Gastrocnemius medialis (tissue), 4 donors: ENCODE measurements around the gene SLCO3A1. TPM values are rescaled to one million over a fixed set of nuclear protein-coding genes. Genes with fewer than 3 reads are reported as not detected.

Source experiments
- ATAC-seq, 2 donors: fragments of 150-250 bp; one replicate each; pipeline ENCODE4 v1.9.1; 2016
- DNase-seq, 2 donors: peaks; one replicate each; pipeline ENCODE4 v3.0.0-alpha.2; 2019
- H3K27ac ChIP-seq, 4 donors: fragments of 200-600 bp; sonication (generic); 1 replicate in 1 of 4; 2 replicates in 3 of 4; pipeline ENCODE4 v1.5.1; 2016 to 2018; ENCODE audit warnings: mild to moderate bottlenecking in 2 of 4, moderate library complexity in 1 of 4
- H3K27me3 ChIP-seq, 3 donors: fragments of 200-600 bp; sonication (generic) in 2 of 3; 1 replicate in 1 of 3; 2 replicates in 2 of 3; pipeline versions ENCODE4 v1.5.1 to v1.6.0; 2016 to 2019; ENCODE audit warnings: mild to moderate bottlenecking in 1 of 3, moderate library complexity in 1 of 3
- H3K36me3 ChIP-seq, 2 donors: fragments of 200-600 bp; sonication (generic) in 1 of 2; one replicate each; pipeline ENCODE4 v1.5.1; 2017 to 2018
- H3K4me1 ChIP-seq, 2 donors: fragments of 200-600 bp; sonication (generic) in 1 of 2; one replicate each; pipeline ENCODE4 v1.5.1; 2016 to 2017; ENCODE audit warnings: mild to moderate bottlenecking in 2 of 2
- H3K4me3 ChIP-seq, 4 donors: fragments of 200-600 bp; sonication (generic) in 3 of 4; 1 replicate in 1 of 4; 2 replicates in 3 of 4; pipeline ENCODE4 v1.5.1; 2016 to 2019; ENCODE audit warnings: mild to moderate bottlenecking in 2 of 4
- H3K9me3 ChIP-seq, 3 donors: fragments of 200-600 bp; sonication (generic) in 2 of 3; 1 replicate in 1 of 3; 2 replicates in 2 of 3; pipeline ENCODE4 v1.5.1; 2016 to 2019
- POLR2A ChIP-seq, 2 donors: fragments of 450-650 bp; IDR thresholded peaks; one replicate each; pipeline ENCODE4 v1.6.1; 2017; ENCODE audit warnings: antibody characterized with exemption in 2 of 2, mild to moderate bottlenecking in 2 of 2, moderate library complexity in 2 of 2
- in situ Hi-C, 4 donors: fragments of 200-750 bp; cut with MboI; loops; one replicate each; pipeline versions ENCODE4 v1.15.0 to v1.8.0; 2017; ENCODE audit warnings: low sequenced_read_pairs in 4 of 4
- intact Hi-C: fragments of 100-400 bp; cut with DNase I; formaldehyde crosslinking; loops from one replicate; pipeline ENCODE4 v1.15.1; 2023; ENCODE audit warnings: low total_unique reads
- total RNA-seq, 4 donors: library from RNA; depleted of rRNA; stranded (reverse); fragments of >200 nt; gene quantifications; one replicate each; pipeline versions ENCODE4 v1.1.0 to v1.2.3, GENCODE V29; 2016
- TF ChIP-seq, protein P1 (sequence below), 5 experiments: fragments of 450-650 bp in 3 of 5; fragments of 200-600 bp in 2 of 5; sonication (generic) in 2 of 5; IDR thresholded peaks in 4 of 5; conservative IDR thresholded peaks in 1 of 5; 1 replicate in 4 of 5; 2 replicates in 1 of 5; pipeline ENCODE4 v1.5.1; 2016 to 2019; ENCODE audit warnings: antibody characterized with exemption in 5 of 5, mild to moderate bottlenecking in 3 of 5, moderate library complexity in 3 of 5

The SLCO3A1 gene
- total RNA-seq, 4 donors from 2014 or later: 1.3 to 3.6 (median 3.0) TPM

DNA sequence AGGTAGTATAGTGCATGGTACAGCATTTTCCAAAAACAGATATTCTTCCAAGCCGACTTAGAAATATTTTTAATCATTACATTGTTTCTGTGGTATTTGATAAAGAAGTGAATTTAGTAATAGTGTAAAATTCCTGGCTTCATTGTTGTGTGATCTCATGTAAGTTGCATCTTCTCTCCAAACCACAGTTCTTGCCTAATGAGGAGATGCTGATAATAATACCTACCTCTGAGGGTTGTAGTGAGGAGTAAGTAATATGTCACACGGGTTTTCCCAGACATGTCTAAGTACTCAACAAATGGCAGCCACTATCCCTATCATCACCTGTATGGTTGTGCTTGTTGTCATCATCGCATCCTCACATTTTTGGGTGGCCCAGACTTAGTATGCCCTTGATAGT is 167.3 kb downstream of the SLCO3A1 start:
- intact Hi-C loops (no loop called here), in situ Hi-C loops (no loop called here)
- no peaks in the 10 kb centered on the region for H3K9me3 ChIP-seq
- H3K27ac ChIP-seq: no peak overlapping the region
- no peaks in the 10 kb centered on the region for H3K27me3 ChIP-seq
- no peaks in the 10 kb centered on the region for H3K4me1 ChIP-seq
- DNase-seq (no peak), ATAC-seq (no peak)
- TF ChIP-seq, protein P1, sequence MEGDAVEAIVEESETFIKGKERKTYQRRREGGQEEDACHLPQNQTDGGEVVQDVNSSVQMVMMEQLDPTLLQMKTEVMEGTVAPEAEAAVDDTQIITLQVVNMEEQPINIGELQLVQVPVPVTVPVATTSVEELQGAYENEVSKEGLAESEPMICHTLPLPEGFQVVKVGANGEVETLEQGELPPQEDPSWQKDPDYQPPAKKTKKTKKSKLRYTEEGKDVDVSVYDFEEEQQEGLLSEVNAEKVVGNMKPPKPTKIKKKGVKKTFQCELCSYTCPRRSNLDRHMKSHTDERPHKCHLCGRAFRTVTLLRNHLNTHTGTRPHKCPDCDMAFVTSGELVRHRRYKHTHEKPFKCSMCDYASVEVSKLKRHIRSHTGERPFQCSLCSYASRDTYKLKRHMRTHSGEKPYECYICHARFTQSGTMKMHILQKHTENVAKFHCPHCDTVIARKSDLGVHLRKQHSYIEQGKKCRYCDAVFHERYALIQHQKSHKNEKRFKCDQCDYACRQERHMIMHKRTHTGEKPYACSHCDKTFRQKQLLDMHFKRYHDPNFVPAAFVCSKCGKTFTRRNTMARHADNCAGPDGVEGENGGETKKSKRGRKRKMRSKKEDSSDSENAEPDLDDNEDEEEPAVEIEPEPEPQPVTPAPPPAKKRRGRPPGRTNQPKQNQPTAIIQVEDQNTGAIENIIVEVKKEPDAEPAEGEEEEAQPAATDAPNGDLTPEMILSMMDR (IDR thresholded peaks at IDR 0.05 in 4 of 5, conservative IDR thresholded peaks at IDR 0.05 in 1 of 5): no peak
- no peak for TF ChIP-seq POLR2A (IDR thresholded peaks at IDR 0.05)
- H3K4me3 ChIP-seq: no peak overlapping the region
- no peaks in the 10 kb centered on the region for H3K36me3 ChIP-seq

DNA sequence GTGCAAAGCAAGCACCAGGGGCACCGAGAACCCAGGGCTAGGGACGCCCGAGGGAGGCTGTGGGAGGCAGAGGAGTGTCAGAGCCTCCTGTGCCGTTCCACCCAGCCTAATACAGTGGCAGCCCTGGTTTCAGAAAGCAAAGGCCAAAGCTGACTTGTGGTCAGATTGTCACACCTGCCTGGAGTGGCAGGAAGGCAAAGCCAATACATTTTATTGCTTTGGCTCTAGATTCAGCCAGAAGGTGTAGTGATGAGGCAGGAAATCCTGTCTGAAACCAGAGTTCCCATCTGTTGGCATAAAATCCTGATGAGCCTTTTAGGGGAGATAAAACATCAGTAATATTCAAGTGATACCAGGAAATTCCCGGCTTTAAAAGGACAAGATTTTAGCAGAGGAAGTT is 168.3 kb downstream of the SLCO3A1 start:
- no peaks in the 10 kb centered on the region for H3K4me1 ChIP-seq
- DNase-seq (no peak), ATAC-seq (no peak)
- H3K36me3 ChIP-seq: no peaks in the 10 kb centered on the region
- intact Hi-C loops: no loop called here
- in situ Hi-C loops: no loop called here
- H3K27me3 ChIP-seq: no peaks in the 10 kb centered on the region
- TF ChIP-seq POLR2A (IDR thresholded peaks at IDR 0.05): no peak
- TF ChIP-seq, protein P1 (IDR thresholded peaks at IDR 0.05 in 4 of 5, conservative IDR thresholded peaks at IDR 0.05 in 1 of 5): no peak
- no peaks in the 10 kb centered on the region for H3K9me3 ChIP-seq
- no peak overlapping the region for H3K4me3 ChIP-seq
- H3K27ac ChIP-seq: no peak overlapping the region

DNA sequence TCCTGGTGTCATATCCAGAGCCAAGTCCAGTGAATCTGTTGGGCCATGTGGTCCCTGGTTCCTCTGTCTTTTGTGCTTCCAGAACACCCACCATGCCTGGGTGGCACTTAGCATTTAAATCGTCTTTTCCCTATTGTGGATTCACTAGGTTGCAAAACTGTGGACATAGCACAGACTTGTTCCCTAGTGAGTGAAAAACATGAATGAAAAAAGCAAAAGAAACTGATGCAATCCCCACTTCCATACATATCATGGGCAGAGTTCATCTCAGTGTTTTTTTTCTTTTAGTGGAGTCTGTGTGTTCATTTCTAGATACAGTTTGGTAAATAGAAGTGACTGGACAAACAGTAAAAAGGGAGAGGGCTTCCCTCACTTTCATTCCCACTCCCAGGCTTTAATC is 170.5 kb downstream of the SLCO3A1 start:
- no peaks in the 10 kb centered on the region for H3K27me3 ChIP-seq
- H3K4me3 ChIP-seq: no peak overlapping the region
- no peak for ATAC-seq
- in situ Hi-C loops (no loop called here), intact Hi-C loops (no loop called here)
- peaks cover 7 to 9% of the 10 kb centered on the region in 2 donors for H3K4me1 ChIP-seq
- no peaks in the 10 kb centered on the region for H3K36me3 ChIP-seq
- H3K9me3 ChIP-seq: no peaks in the 10 kb centered on the region
- no peak overlapping the region for H3K27ac ChIP-seq
- TF ChIP-seq, protein P1 (IDR thresholded peaks at IDR 0.05 in 4 of 5, conservative IDR thresholded peaks at IDR 0.05 in 1 of 5): no peak
- TF ChIP-seq POLR2A (IDR thresholded peaks at IDR 0.05): no peak
- no peak for DNase-seq

DNA sequence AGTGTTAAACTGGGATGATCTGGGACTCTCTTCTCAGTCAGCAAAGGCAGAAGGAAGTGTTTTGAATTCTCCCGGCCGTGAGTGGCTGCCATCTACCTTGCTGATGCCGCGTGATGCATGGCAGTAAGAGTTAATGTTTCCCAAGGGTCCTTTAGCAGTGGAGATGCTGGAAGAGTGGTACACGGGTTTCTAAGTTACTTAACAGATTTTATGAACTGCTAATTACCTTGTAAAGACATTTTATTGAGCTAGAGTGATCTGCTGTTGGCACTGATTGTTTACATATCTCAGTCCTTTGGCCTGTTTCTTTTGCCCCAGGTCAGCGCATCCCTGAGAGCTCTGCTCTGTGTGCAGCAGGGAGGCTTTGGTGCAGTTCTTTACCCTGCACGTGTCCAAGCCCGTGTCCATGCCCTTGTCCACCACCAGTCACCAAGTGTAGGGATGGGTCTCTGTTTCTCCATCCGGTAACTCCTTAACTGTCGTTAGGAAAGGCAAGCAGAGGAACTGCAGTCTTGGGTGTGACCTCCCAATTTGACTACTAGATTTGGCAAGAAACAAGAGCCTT is 172.3 kb downstream of the SLCO3A1 start:
- H3K36me3 ChIP-seq: no peaks in the 10 kb centered on the region
- intact Hi-C loops (no loop called here), in situ Hi-C loops (no loop called here)
- no peaks in the 10 kb centered on the region for H3K27me3 ChIP-seq
- H3K4me3 ChIP-seq: no peak overlapping the region
- no peak for ATAC-seq
- H3K27ac ChIP-seq: no peak overlapping the region
- no peaks in the 10 kb centered on the region for H3K9me3 ChIP-seq
- H3K4me1 ChIP-seq: peaks cover 11 to 21% of the 10 kb centered on the region in 2 donors
- TF ChIP-seq, protein P1 (IDR thresholded peaks at IDR 0.05 in 4 of 5, conservative IDR thresholded peaks at IDR 0.05 in 1 of 5): no peak
- no peak for TF ChIP-seq POLR2A (IDR thresholded peaks at IDR 0.05)
- no peak for DNase-seq

DNA sequence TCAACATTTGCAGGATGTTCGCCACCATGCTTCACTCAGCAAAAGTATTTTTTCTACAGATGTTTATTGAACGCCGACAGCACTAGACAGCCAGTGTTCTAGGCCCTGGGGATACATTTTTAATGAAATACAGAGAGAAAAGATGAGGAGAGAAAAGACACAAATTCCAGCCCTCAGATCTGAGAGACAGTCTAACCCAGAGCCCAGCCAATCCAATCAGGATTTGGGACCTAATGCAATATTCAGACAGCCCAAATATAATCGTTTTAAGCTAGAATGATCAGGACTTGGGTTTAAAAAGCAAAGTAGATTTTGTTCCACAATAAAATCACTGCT is 174.8 kb downstream of the SLCO3A1 start:
- H3K9me3 ChIP-seq: no peaks in the 10 kb centered on the region
- H3K4me1 ChIP-seq: peaks cover 11 to 21% of the 10 kb centered on the region in 2 donors
- no peaks in the 10 kb centered on the region for H3K27me3 ChIP-seq
- ATAC-seq: no peak
- no peak for DNase-seq
- H3K4me3 ChIP-seq: no peak overlapping the region
- intact Hi-C loops: no loop called here
- peak overlapping the region in 3 of 4 donors; percentile 55 to 73 (median 57) for H3K27ac ChIP-seq
- no peaks in the 10 kb centered on the region for H3K36me3 ChIP-seq
- in situ Hi-C loops: no loop called here
- TF ChIP-seq, protein P1 (IDR thresholded peaks at IDR 0.05 in 4 of 5, conservative IDR thresholded peaks at IDR 0.05 in 1 of 5): no peak
